HL-60 (cell line): ENCODE measurements around the gene TMEM161A.

Source experiments
- DNase-seq, 2 experiments: peaks; one replicate each; pipeline ENCODE4 v3.0.0-alpha.2; 2010 to 2020; ENCODE audit warnings: low read depth in 1 of 2, low spot score in 1 of 2
- H3K27ac ChIP-seq: fragments of 250-450 bp; sonication (Bioruptor Pico); replicated peaks from 2 replicates; pipeline ENCODE4 v1.5.1; 2020; ENCODE audit warnings: mild to moderate bottlenecking, moderate library complexity
- H3K27me3 ChIP-seq: fragments of 250-450 bp; sonication (Bioruptor Pico); 2 replicates; pipeline ENCODE4 v1.5.1; 2021; ENCODE audit warnings: mild to moderate bottlenecking, moderate library complexity; ENCODE audit not compliant: insufficient read depth, poor library complexity, severe bottlenecking
- H3K4me3 ChIP-seq: replicated peaks from 2 replicates; pipeline ENCODE4 v1.5.1; 2011; ENCODE audit warnings: mild to moderate bottlenecking, control low read depth, low read length; ENCODE audit not compliant: insufficient read depth
- GABPA ChIP-seq: IDR thresholded peaks from 2 replicates; pipeline ENCODE4 v1.6.1; 2012; ENCODE audit warnings: low read depth
- POLR2AphosphoS5 ChIP-seq: IDR thresholded peaks from 2 replicates; pipeline ENCODE4 v1.6.1; 2012; ENCODE audit warnings: low read depth
- SPI1 ChIP-seq: IDR thresholded peaks from 2 replicates; pipeline ENCODE4 v1.6.1; 2012; ENCODE audit warnings: low read depth, mild to moderate bottlenecking, borderline replicate concordance
- TF ChIP-seq, protein P1 (sequence below): IDR thresholded peaks from 2 replicates; pipeline ENCODE4 v1.6.1; 2012; ENCODE audit warnings: low read depth; ENCODE audit not compliant: insufficient replicate concordance
- TF ChIP-seq, protein P2 (sequence below): IDR thresholded peaks from one replicate; pipeline ENCODE4 v1.5.1; 2011; ENCODE audit warnings: low read length, control low read depth, inconsistent platforms; ENCODE audit not compliant: insufficient read depth

TMEM161A gene

DNA sequence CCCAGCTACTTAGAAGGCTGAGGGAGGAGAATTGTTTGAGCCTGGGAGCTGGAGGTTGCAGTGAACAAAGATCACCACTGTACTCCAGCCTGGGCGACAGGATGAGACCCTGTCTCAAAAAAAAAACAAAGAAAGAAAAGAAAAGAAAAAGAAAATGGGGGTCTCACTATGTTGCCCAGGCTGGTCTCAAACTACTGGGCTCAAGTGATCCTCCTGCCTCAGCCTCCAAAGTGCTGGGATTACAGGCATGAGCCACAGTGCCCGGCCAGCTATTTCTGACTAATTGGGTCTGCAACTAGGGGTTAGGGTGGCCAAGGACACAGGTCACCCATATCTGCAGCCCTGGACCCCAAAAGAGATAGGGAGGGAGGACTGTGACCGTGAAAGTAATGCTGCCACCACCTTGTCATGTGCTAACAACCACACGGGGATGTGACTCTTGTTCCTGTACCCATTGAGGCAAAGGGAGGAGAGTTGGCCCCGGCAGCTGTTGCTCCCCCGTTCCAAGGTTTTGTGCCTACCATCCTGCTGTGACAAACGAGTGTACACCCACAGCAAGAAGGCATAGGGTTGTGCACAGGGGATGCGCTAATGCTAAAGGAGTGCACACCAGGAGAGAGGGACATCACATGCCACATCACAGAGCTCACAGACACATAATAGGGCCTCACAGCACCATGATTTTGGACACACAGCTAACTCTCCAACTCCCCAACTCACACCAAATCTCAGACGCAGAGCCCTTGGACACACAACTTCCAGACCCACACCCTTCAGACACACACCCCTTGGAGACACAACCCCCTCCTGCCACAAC, 31.2 kb upstream of the TMEM161A start:
- DNase-seq: no peak
- H3K27ac ChIP-seq: no peak overlapping the region
- no peaks in the 10 kb centered on the region for H3K27me3 ChIP-seq
- TF ChIP-seq, protein P1, sequence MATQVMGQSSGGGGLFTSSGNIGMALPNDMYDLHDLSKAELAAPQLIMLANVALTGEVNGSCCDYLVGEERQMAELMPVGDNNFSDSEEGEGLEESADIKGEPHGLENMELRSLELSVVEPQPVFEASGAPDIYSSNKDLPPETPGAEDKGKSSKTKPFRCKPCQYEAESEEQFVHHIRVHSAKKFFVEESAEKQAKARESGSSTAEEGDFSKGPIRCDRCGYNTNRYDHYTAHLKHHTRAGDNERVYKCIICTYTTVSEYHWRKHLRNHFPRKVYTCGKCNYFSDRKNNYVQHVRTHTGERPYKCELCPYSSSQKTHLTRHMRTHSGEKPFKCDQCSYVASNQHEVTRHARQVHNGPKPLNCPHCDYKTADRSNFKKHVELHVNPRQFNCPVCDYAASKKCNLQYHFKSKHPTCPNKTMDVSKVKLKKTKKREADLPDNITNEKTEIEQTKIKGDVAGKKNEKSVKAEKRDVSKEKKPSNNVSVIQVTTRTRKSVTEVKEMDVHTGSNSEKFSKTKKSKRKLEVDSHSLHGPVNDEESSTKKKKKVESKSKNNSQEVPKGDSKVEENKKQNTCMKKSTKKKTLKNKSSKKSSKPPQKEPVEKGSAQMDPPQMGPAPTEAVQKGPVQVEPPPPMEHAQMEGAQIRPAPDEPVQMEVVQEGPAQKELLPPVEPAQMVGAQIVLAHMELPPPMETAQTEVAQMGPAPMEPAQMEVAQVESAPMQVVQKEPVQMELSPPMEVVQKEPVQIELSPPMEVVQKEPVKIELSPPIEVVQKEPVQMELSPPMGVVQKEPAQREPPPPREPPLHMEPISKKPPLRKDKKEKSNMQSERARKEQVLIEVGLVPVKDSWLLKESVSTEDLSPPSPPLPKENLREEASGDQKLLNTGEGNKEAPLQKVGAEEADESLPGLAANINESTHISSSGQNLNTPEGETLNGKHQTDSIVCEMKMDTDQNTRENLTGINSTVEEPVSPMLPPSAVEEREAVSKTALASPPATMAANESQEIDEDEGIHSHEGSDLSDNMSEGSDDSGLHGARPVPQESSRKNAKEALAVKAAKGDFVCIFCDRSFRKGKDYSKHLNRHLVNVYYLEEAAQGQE: no peak
- TF ChIP-seq GABPA (no peak), SPI1 (no peak), POLR2AphosphoS5 (no peak)
- TF ChIP-seq, protein P2, sequence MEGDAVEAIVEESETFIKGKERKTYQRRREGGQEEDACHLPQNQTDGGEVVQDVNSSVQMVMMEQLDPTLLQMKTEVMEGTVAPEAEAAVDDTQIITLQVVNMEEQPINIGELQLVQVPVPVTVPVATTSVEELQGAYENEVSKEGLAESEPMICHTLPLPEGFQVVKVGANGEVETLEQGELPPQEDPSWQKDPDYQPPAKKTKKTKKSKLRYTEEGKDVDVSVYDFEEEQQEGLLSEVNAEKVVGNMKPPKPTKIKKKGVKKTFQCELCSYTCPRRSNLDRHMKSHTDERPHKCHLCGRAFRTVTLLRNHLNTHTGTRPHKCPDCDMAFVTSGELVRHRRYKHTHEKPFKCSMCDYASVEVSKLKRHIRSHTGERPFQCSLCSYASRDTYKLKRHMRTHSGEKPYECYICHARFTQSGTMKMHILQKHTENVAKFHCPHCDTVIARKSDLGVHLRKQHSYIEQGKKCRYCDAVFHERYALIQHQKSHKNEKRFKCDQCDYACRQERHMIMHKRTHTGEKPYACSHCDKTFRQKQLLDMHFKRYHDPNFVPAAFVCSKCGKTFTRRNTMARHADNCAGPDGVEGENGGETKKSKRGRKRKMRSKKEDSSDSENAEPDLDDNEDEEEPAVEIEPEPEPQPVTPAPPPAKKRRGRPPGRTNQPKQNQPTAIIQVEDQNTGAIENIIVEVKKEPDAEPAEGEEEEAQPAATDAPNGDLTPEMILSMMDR: no peak
- H3K4me3 ChIP-seq: no peak overlapping the region

DNA sequence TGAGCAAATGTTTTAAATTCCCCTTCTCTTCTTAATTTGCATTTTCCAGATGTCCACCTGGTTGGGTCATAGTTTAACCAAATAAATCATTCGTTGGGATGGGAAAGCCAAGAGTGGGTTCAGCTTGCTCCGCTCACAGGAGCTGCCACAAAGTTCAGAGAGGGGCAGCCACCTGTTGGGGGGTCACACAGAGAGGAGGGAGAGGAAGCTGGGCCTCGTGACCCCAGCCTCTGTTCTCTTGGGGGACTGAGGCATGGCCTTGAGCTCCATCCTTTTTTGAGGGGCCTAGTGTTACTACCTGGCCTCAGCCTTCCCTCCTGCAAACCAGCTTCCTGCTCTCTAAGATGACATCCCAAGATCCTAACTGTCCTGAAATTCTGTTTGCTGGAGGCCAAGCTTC, 29.3 kb upstream of the TMEM161A start:
- DNase-seq: no peak
- Histone ChIP-seq H3K27me3 (no peaks in the 10 kb centered on the region), H3K27ac (no peak overlapping the region), H3K4me3 (no peak overlapping the region)
- TF ChIP-seq, protein P1: no peak
- TF ChIP-seq, protein P2: no peak
- TF ChIP-seq POLR2AphosphoS5: no peak
- no peak for TF ChIP-seq GABPA
- TF ChIP-seq SPI1: no peak

DNA sequence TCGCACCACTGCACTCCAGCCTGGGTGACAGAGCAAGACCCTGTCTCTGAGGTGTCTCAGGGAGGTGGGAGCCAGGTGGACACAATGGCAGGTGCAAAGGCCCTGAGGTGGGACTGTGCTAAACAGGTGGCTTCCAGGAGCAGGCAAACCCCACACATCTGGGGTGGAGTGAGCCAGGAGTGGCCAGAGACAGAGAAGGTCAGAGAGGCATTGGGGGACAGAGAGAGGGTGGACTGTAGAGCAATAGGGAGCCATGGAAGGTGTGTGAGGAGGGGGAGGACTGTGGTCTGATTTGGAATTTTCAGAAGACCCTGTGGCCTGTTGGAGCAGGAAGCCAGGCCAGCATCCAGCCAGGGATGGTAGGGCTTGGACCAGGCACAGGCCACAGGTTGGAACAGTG, 27.1 kb upstream of the TMEM161A start:
- no peak overlapping the region for H3K4me3 ChIP-seq
- no peaks in the 10 kb centered on the region for H3K27me3 ChIP-seq
- TF ChIP-seq SPI1 (no peak), GABPA (no peak), POLR2AphosphoS5 (no peak)
- TF ChIP-seq, protein P1: no peak
- TF ChIP-seq, protein P2: no peak
- no peak for DNase-seq
- H3K27ac ChIP-seq: no peak overlapping the region
